CD4-positive, CD25-positive, alpha-beta regulatory T cell (primary cell): ENCODE measurements around the gene NOC3L. TPM values are rescaled to one million over a fixed set of nuclear protein-coding genes. Genes with fewer than 3 reads are reported as not detected.

Source experiments
- ATAC-seq, 2 donors: fragments of 150-1000 bp; cut with Tn5 transposase; one replicate each; pipeline ENCODE4 v1.10.0; 2021; ENCODE audit warnings: low read depth in 2 of 2, moderate number of reproducible peaks in 2 of 2, moderate library complexity in 1 of 2
- DNase-seq, 3 donors: peaks; one replicate each; pipeline versions ENCODE4 v3.0.0 to v3.0.0-alpha.2; 2012 to 2022; ENCODE audit warnings: mixed read lengths in 1 of 3
- H3K27ac ChIP-seq: one replicate; pipeline ENCODE4 v1.7.0; 2013; ENCODE audit warnings: mild to moderate bottlenecking, low read length; ENCODE audit not compliant: insufficient read depth, poor library complexity, severe bottlenecking
- H3K27me3 ChIP-seq: one replicate; pipeline ENCODE4 v1.7.0; 2013; ENCODE audit warnings: low read length; ENCODE audit not compliant: control insufficient read depth, insufficient read depth
- H3K36me3 ChIP-seq: one replicate; pipeline ENCODE4 v1.7.0; 2013; ENCODE audit warnings: mild to moderate bottlenecking, low read length, moderate library complexity; ENCODE audit not compliant: control insufficient read depth, insufficient read depth
- H3K4me1 ChIP-seq: 2 replicates; pipeline ENCODE4 v1.7.0; 2013; ENCODE audit warnings: mild to moderate bottlenecking, low read length; ENCODE audit not compliant: insufficient read depth, control insufficient read depth, poor library complexity, severe bottlenecking
- H3K4me3 ChIP-seq: one replicate; pipeline ENCODE4 v1.7.0; 2013; ENCODE audit warnings: low read depth, mild to moderate bottlenecking, low read length, moderate library complexity
- H3K9me3 ChIP-seq, 2 experiments: 1 replicate in 1 of 2; 2 replicates in 1 of 2; pipeline ENCODE4 v1.7.0; 2013; ENCODE audit warnings: low read length in 2 of 2, mild to moderate bottlenecking in 1 of 2, moderate library complexity in 1 of 2; ENCODE audit not compliant: control insufficient read depth in 2 of 2
- H3K27ac Mint-ChIP-seq, 3 donors: one replicate each; pipeline ENCODE4 v1.8.0; 2020 to 2022; ENCODE audit warnings: mild to moderate bottlenecking in 3 of 3, mixed read lengths in 3 of 3, moderate library complexity in 2 of 3
- H3K27me3 Mint-ChIP-seq: one replicate; pipeline ENCODE4 v1.8.0; 2022; ENCODE audit warnings: mild to moderate bottlenecking, mixed read lengths
- H3K36me3 Mint-ChIP-seq: one replicate; pipeline ENCODE4 v1.8.0; 2020; ENCODE audit warnings: mixed read lengths
- H3K4me1 Mint-ChIP-seq, 4 donors: one replicate each; pipeline ENCODE4 v1.8.0; 2020 to 2022; ENCODE audit warnings: mixed read lengths in 4 of 4, mild to moderate bottlenecking in 1 of 4
- H3K4me3 Mint-ChIP-seq, 4 donors: one replicate each; pipeline ENCODE4 v1.8.0; 2020 to 2022; ENCODE audit warnings: mild to moderate bottlenecking in 4 of 4, mixed read lengths in 4 of 4, moderate library complexity in 3 of 4
- H3K9me3 Mint-ChIP-seq, 7 donors: one replicate each; pipeline ENCODE4 v1.8.0; 2020 to 2022; ENCODE audit warnings: mixed read lengths in 7 of 7, mild to moderate bottlenecking in 3 of 7, moderate library complexity in 2 of 7
- polyA plus RNA-seq, 4 donors: library from polyadenylated mRNA; unstranded; fragments of 300-500 nt; fragmentation: Illumina TruSeq; gene quantifications; one replicate each; pipeline ENCODE4 v1.2.3, GENCODE V29; 2021
- total RNA-seq: library from RNA; stranded (reverse); gene quantifications from one replicate; pipeline ENCODE4 v1.2.3, GENCODE V29; 2022

The NOC3L gene, protein sequence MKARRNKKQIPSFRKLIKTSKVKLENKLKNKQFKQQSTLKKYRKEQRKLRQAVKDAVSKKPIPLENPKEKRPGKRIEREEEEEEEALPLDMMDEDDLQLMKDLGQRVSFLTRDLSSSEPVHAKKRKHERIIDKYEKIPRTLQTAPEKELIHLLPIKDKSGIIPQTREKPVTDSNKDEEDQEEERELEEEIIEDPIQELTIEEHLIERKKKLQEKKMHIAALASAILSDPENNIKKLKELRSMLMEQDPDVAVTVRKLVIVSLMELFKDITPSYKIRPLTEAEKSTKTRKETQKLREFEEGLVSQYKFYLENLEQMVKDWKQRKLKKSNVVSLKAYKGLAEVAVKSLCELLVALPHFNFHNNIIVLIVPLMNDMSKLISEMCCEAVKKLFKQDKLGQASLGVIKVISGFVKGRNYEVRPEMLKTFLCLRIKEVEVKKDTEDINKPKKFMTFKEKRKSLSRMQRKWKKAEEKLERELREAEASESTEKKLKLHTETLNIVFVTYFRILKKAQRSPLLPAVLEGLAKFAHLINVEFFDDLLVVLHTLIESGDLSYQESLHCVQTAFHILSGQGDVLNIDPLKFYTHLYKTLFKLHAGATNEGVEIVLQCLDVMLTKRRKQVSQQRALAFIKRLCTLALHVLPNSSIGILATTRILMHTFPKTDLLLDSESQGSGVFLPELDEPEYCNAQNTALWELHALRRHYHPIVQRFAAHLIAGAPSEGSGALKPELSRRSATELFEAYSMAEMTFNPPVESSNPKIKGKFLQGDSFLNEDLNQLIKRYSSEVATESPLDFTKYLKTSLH
- total RNA-seq: 16.1 TPM
- polyA plus RNA-seq: 10 to 100 TPM; 10.9 to 13.0 (median 11.6) TPM

DNA sequence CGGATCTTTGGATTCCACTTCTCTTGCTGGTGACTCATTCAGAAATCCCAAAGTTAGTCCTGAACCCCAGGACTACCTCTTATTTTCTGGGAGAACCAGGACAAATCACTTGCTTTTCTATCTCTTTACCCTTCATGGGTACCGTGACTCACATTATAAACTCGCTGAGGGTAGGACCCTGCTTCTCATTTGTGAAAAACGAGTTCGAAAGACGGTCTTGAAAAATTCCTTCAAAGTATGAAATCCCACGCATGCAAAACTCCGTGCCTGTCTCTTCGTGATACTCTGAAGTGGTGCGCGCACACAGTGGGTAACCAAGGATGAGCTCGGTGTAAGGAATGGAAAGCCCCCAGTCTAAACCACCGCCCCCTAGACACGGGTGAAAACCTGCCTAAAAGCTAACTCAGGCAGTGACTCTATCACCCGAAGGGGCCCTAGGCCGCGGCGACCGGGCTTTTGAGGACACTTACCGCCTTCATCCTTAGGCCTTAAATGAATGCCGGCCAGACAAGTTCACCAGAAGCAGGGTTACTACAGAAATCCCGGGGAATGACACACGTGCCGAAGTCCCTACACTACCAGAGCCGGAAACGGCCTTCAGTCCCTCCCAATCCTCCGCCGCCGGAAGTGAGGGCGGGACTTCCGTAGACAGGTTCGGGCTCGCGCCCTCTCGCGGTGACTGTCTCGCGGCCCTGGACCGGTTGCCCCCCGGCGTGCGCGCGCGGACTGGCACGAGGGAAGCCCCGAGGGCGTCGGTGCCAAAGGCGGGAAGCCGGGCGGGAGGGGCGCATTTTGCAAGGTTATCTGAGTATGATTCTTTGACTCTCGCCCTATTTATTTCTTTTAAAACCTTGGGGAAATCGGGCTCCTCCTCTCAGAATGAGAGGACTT lies at the start of gene NOC3L:
TSS of gene NOC3L (minus strand) at position 580 of the 891 bp plus-strand sequence. CDS start at position 479, 101 bp downstream.
- Mint-ChIP-seq H3K4me3 (peak within 1 kb of the TSS; percentile 92 to 97 (median 96)), H3K36me3 (peaks cover 16% of the 10 kb centered on the region)

DNA sequence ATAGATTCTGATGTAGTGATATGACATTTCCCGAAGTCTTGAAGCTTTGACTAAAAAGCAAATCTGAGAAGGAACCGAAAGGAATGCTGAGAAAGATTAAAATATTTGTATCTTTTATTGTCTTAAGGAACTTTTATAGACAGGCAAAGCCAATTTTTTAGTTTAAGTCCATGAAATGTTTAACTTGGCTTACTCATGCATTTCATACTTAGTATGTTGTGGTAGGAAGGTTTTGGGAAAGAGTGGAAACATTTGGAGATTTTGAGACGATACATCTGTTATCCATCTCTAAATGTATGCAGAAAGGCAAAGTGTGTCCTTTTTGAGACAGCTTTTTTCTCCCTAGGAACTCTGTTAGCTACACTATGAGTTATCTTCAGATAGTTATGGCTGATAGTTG lies 49.7 kb upstream of the NOC3L start:
- no peaks in the 10 kb centered on the region for H3K9me3 ChIP-seq
- no peaks in the 10 kb centered on the region for H3K4me1 ChIP-seq
- Mint-ChIP-seq H3K36me3 (no peaks in the 10 kb centered on the region), H3K4me1 (no peaks in the 10 kb centered on the region), H3K9me3 (no peaks in the 10 kb centered on the region), H3K4me3 (no peak overlapping the region), H3K27me3 (peaks cover 43% of the 10 kb centered on the region), H3K27ac (no peak overlapping the region)
- H3K4me3 ChIP-seq: no peak overlapping the region
- H3K27me3 ChIP-seq: peaks cover 9% of the 10 kb centered on the region
- H3K36me3 ChIP-seq: no peaks in the 10 kb centered on the region
- no peak for ATAC-seq
- DNase-seq: no peak
- H3K27ac ChIP-seq: no peak overlapping the region

More for the DNA sequence above, at the start of gene NOC3L:
- H3K27ac ChIP-seq: peak within 1 kb of the TSS; percentile 90
- H3K36me3 ChIP-seq: peaks cover 11% of the 10 kb centered on the region
- Mint-ChIP-seq H3K4me1 (peaks cover 13 to 50% (median 31%) of the 10 kb centered on the region in 4 donors), H3K27me3 (peaks cover 20% of the 10 kb centered on the region), H3K27ac (peak within 1 kb of the TSS; percentile 58 to 98 (median 96)), H3K9me3 (no peaks in the 10 kb centered on the region)
- peak within 1 kb of the TSS; percentile 99 for H3K4me3 ChIP-seq
- DNase-seq (peak; percentile 88 to 95 (median 91)), ATAC-seq (peak; percentile 98 to 99)
- H3K4me1 ChIP-seq: peaks cover 23% of the 10 kb centered on the region
- no peaks in the 10 kb centered on the region for H3K9me3 ChIP-seq
- peaks cover 2% of the 10 kb centered on the region for H3K27me3 ChIP-seq

DNA sequence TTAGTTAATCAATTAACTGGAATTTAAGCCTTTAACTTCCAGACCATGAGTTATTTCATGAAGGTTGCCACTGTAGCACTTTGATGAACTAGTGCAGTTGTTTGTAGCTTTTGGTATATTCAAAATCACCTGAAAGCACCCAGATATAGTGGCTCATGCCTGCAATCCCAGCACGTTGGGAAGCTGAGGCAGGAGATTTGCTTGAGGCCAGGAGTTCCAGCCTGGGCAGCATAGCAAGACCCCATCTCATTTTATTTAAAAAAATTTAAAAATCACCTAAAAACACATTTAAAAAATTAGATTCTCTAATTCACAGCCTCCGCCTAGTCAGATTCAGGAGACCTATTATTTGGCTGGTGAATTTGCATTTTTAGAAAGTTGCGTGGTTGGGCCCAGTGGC lies 48.6 kb upstream of the NOC3L start:
- Mint-ChIP-seq H3K27me3 (peaks cover 55% of the 10 kb centered on the region), H3K36me3 (no peaks in the 10 kb centered on the region), H3K4me3 (no peak overlapping the region), H3K9me3 (peaks cover 0 to 1% (median 0%) of the 10 kb centered on the region in 7 donors), H3K27ac (no peak overlapping the region), H3K4me1 (no peaks in the 10 kb centered on the region)
- ATAC-seq (no peak), DNase-seq (no peak)
- Histone ChIP-seq H3K4me3 (no peak overlapping the region), H3K27me3 (peaks cover 18% of the 10 kb centered on the region), H3K27ac (no peak overlapping the region), H3K9me3 (peaks cover 0 to 1% of the 10 kb centered on the region in 2 experiments), H3K36me3 (no peaks in the 10 kb centered on the region), H3K4me1 (no peaks in the 10 kb centered on the region)

DNA sequence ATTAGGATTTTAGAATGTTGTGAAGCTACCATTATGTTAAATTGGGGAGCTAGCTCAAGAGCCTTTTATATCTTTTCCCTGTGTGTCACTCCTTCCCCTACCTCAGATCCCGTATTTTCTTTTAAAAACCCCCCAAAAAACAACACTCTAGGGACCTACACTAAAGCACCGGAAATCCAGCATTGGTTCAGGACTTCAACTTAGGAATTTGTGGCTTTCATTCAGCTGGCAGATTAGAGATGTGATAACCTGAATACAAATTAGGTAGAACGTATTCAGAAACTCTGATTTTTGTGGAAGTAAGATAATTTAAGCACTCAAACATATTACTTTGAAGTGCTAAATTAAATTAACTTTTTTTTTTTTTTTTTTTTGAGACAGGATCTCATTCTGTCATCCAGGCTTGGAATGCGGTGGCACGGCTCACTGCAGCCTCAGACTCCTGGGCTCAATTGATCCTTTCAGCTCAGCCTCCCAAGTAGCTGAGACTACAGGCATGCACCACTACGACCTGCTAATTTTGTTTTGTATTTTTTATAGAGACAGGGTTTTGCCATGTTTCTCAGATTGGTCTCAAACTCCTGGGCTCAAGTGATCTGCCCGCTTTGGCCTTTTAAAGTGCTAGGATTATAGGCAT lies 46.4 kb upstream of the NOC3L start:
- H3K9me3 Mint-ChIP-seq: peaks cover 0 to 2% (median 0%) of the 10 kb centered on the region in 7 donors

DNA sequence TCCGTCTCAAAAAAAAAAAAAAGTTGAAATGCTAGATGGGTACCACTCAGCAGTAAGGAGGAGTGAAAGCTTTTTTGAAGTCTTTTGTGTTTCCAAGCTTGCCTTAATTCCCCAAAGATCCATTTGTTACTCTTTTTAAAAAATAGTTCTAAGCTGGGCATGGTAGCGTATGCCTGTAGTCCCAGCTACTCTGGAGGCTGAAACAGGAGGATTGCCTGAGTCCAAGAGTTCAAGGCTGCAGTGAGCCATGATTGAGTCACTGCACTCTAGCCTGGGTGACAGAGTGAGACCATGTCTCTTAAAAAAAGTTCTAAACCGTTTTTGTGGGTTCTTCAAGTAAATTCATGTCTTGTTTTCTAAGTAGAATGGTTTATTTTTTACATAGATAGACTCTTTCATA lies 44.9 kb upstream of the NOC3L start:
- Mint-ChIP-seq H3K9me3 (peaks cover 0 to 6% (median 0%) of the 10 kb centered on the region in 7 donors), H3K36me3 (no peaks in the 10 kb centered on the region)
- no peak for ATAC-seq

More for the DNA sequence above, 46.4 kb upstream of the NOC3L start:
- no peak overlapping the region for H3K27ac ChIP-seq
- Mint-ChIP-seq H3K27me3 (peaks cover 72% of the 10 kb centered on the region), H3K27ac (no peak overlapping the region), H3K4me3 (no peak overlapping the region), H3K36me3 (no peaks in the 10 kb centered on the region), H3K4me1 (no peaks in the 10 kb centered on the region)
- ATAC-seq (no peak), DNase-seq (no peak)
- peaks cover 0 to 1% of the 10 kb centered on the region in 2 experiments for H3K9me3 ChIP-seq
- H3K36me3 ChIP-seq: no peaks in the 10 kb centered on the region
- no peaks in the 10 kb centered on the region for H3K4me1 ChIP-seq
- no peak overlapping the region for H3K4me3 ChIP-seq
- peaks cover 27% of the 10 kb centered on the region for H3K27me3 ChIP-seq

DNA sequence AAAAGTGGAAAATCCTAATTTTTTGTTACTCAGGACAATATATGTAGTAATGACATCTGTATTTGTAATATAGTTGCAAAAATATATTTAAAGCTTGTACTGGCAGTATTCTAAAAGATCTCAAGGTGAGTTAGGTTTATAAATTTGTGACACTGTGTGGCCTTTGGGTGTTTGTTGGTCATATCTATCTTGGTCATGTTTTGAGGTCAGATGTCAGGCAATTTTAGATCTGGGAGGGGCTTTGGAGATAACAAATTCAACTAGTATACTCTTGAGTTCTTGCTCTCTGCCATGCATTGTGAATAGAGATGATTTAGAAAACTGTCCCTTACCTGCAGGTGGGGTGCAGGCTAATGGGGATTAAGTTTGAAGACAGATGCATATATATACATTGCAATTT lies 42.7 kb upstream of the NOC3L start:
- no peak overlapping the region for H3K27ac ChIP-seq
- peaks cover 4% of the 10 kb centered on the region for H3K36me3 Mint-ChIP-seq
- peaks cover 14% of the 10 kb centered on the region for H3K4me1 ChIP-seq
- H3K27me3 Mint-ChIP-seq: peaks cover 78% of the 10 kb centered on the region
- no peak overlapping the region for H3K4me3 ChIP-seq
- H3K4me1 Mint-ChIP-seq: peaks cover 0 to 18% (median 6%) of the 10 kb centered on the region in 4 donors
- peaks cover 0 to 7% (median 0%) of the 10 kb centered on the region in 7 donors for H3K9me3 Mint-ChIP-seq
- H3K9me3 ChIP-seq: peaks cover 0 to 1% of the 10 kb centered on the region in 2 experiments
- no peak overlapping the region for H3K27ac Mint-ChIP-seq
- ATAC-seq: no peak
- H3K36me3 ChIP-seq: no peaks in the 10 kb centered on the region
- H3K4me3 Mint-ChIP-seq: peak overlapping the region in 1 of 4 donors; percentile 0
- peaks cover 31% of the 10 kb centered on the region for H3K27me3 ChIP-seq
- DNase-seq: no peak

More for the DNA sequence above, 44.9 kb upstream of the NOC3L start:
- H3K4me1 Mint-ChIP-seq: peaks cover 0 to 7% (median 3%) of the 10 kb centered on the region in 4 donors
- Histone ChIP-seq H3K4me1 (peaks cover 10% of the 10 kb centered on the region), H3K27me3 (peaks cover 31% of the 10 kb centered on the region), H3K36me3 (no peaks in the 10 kb centered on the region), H3K9me3 (peaks cover 0 to 1% of the 10 kb centered on the region in 2 experiments), H3K4me3 (no peak overlapping the region), H3K27ac (no peak overlapping the region)
- DNase-seq: no peak
- H3K27ac Mint-ChIP-seq: no peak overlapping the region
- H3K27me3 Mint-ChIP-seq: peaks cover 74% of the 10 kb centered on the region
- H3K4me3 Mint-ChIP-seq: no peak overlapping the region
